Activated CD8-positive, alpha-beta memory T cell treated with anti-CD3 and anti-CD28 coated beads, Interleukin-2, amount 50 U/mL, for 1 hour (primary cell): ENCODE data around the gene NUP205.

Source experiments
- DNase-seq: peaks from one replicate; pipeline ENCODE4 v3.0.0-alpha.2; 2020; ENCODE audit errors: extremely low read depth

NUP205 gene, protein sequence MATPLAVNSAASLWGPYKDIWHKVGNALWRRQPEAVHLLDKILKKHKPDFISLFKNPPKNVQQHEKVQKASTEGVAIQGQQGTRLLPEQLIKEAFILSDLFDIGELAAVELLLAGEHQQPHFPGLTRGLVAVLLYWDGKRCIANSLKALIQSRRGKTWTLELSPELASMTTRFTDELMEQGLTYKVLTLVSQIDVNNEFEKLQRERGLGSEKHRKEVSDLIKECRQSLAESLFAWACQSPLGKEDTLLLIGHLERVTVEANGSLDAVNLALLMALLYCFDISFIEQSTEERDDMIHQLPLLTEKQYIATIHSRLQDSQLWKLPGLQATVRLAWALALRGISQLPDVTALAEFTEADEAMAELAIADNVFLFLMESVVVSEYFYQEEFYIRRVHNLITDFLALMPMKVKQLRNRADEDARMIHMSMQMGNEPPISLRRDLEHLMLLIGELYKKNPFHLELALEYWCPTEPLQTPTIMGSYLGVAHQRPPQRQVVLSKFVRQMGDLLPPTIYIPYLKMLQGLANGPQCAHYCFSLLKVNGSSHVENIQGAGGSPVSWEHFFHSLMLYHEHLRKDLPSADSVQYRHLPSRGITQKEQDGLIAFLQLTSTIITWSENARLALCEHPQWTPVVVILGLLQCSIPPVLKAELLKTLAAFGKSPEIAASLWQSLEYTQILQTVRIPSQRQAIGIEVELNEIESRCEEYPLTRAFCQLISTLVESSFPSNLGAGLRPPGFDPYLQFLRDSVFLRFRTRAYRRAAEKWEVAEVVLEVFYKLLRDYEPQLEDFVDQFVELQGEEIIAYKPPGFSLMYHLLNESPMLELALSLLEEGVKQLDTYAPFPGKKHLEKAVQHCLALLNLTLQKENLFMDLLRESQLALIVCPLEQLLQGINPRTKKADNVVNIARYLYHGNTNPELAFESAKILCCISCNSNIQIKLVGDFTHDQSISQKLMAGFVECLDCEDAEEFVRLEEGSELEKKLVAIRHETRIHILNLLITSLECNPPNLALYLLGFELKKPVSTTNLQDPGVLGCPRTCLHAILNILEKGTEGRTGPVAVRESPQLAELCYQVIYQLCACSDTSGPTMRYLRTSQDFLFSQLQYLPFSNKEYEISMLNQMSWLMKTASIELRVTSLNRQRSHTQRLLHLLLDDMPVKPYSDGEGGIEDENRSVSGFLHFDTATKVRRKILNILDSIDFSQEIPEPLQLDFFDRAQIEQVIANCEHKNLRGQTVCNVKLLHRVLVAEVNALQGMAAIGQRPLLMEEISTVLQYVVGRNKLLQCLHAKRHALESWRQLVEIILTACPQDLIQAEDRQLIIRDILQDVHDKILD (N-terminal part only)

DNA sequence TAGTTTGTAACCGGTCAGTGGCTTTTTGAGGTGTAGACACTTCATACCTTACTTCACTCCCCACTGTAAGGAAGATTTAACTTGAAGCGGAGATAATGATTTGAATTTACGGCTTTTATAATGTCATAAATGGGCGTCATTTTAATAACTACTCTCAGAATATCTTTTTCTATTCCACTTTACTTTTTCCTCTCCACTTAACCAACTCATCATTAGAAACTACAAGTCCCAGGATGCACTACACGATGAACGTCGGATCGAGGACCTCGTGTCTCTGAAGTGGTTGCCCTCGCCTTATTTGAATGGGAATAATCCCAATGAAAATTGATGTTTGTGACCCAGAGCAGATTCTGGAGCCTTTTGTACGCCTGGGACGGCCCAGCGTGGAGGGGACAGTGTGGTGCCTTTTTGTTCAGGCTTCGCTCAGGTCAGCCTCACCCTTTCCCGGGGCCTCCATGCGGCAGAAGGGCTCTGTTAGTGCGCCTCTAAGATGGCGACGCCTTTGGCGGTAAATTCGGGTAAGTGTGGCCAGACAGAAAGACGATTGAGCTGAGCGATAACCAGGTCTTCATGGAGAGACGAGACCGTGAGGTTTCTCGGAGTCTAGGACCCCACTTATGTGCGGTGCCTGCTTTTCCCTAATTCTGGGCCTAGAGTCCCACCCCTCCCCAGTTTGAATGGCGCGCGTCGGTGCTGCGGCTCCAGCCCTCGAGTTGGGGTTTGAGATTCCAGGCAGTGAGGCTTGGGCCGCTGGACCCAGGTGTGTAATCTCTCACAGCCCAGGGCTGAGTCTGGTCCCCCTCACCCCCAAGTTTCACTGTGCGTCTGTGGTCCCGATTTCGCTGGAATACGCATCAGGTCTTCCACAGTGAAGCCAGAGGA lies at the start of gene NUP205:
Gene NUP205 (plus strand): TSS at position 463 of the 882 bp plus-strand sequence. CDS start 28 bp downstream, at position 491.
- peak; percentile 49 for DNase-seq

DNA sequence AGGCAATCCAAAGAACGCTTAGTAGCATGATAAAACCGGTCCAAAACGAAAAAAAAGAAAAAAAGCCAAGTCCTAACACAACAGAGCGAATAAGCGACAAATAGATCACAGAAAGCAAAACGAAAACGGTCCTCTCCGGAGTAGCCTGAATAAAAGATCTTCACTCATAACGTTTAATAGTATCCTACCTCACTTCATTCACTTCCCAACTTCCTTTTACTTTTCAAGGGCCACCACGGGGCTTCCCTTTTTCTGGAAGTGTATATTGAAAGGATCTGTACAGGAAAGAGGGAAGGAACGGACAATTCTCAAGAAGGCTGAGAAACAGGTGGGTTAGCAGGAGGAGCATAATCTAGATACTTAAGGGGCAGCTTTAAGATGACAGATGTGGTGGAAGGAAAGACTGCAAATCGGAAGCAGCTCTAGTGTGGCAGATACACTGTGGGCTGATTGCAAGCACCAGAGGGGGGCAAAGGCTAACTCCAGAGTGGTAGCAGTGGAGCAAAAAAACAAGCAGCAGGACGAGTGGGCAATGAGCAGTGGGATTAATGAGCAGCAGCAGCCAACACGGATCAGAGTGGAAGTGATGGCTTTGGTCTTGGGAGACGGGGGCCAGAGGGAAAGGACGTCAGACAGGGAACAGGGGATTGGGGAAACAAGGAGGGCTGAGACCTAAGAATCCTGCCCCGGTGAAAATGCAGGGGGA lies 48.7 kb upstream of the NUP205 start:
- DNase-seq: no peak

DNA sequence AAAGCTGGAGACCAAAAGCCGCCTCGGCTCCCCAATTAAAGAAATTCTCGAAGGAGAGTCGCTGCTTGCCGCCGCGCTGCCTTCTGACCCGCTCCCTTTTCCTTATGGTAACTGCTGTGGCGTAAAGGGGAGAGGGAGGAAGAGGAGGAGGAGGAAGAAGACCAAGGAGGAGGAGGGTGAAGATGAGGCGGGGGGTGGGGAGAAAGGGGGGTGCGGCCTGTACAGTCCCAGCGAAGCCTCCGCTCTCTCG lies 48.2 kb upstream of the NUP205 start:
- DNase-seq: no peak

DNA sequence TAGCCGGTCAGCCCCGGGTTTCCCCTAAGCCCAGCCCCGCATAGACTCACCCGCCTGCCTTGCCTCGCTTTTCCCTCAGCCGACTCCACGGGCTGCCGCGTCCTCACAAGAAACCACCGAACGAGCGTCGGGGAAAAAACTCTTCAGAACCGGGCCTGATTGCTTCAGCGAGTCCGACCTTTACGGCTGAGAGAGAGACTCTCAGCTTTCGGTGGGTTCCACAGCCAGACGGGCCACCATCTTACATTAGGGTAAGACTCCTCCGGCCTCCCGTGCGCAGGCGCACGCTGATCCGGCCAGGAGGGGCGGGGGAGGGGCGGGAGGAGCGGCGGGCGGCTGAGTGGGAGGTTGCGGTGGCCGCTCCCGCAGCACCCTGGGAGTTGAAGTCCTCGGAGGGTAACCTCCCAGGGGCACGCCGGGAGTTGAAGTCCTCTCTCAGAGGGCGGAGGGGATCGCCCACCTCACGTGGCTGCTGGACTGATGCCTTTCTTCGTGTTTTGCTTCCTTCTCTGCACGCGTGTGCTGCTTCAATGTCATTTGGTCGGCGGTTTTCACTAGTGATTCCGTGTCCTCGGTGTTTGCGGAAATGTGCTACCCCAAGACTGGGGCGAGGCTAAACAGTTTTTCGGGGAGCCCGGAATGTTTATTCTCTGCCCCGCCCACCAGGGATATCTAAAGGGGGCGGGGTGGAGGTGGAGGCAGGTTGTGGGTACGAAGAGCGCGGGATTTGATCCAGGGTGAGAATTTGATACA lies 47.7 kb upstream of the NUP205 start, which contains the start of gene CNOT4:
Gene CNOT4 (minus strand): TSS at position 264 of the 753 bp plus-strand sequence. CDS start 71,771 bp downstream, outside the sequence.
- DNase-seq: peak; percentile 85

DNA sequence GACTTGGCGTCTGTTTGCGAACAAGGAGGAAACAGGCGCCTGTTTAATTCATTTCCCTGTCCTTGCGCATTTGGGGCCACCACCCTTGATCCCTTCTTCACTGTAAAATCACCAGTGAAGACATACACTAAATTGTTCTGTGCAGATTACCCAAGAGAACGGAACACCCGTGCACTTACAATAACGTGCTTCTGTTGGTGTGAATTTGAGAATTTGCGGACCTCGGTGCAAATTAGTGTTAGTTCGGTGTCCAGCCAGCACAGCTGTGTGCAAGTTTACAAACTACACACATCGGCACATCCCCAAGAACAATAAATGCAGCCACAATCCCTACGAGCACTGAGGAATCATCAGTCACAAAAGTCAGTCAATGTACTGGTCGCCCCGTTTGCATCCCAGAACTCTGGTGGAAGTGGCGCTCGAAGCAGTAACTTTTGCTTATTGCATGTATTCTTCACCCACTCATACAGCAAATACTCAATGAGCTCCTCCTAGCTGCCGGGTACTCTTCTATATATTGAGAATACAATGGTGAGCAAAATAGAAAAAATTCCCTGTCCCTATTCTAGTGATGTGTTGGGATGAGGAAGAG lies 47.0 kb upstream of the NUP205 start:
- DNase-seq: no peak

DNA sequence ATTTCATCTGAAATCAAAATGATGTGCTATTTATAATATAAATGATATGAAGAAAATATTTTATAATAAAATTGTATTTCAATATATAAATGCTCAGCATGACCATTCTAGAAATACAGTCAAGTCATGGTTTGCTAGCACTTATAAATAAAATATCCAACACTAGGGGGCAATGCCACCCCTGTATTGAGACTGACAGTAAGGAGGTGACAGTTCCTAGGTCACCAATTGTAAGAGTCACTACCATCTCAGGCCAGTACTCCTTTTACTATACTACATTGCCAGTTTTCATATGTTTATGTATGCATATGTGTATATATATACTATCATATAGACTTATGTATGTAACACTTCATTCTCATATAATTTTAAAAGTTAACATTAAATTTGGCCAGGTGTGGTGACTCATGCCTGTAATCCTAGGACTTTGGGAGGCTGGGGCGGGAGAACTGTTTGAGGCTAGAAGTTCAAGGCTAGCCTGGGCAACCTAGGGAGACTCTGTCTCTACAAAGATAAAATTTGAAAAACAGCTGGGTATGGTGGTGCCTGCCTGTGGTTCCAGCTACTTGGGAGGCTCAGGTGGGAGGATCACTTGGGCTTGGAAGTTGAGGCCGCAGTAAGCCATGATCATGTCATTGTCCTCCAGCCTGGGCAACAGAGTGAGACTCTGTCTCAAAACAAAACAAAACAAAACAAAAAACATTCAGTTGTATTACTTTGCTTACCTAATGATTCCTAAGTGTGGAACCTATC lies 45.4 kb upstream of the NUP205 start:
- DNase-seq: no peak

DNA sequence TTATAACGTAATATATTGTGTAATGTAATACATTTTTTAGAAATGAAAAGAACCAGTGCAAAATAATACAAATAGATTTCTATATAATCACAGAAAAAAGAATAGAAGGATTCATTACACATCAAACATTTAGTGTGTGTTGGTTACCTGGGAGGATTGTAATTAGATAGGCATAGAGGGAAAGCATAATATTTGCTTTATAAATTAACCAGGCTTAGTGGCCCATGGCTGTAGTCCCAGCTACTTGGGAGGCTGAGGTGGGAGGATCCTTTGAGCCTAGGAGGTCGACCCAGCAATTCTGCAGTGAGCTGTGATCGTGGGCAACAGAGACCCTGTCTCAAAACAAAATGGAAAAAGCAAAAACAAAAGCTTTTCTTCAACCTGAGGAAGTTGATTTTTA lies 42.9 kb upstream of the NUP205 start:
- DNase-seq: no peak

DNA sequence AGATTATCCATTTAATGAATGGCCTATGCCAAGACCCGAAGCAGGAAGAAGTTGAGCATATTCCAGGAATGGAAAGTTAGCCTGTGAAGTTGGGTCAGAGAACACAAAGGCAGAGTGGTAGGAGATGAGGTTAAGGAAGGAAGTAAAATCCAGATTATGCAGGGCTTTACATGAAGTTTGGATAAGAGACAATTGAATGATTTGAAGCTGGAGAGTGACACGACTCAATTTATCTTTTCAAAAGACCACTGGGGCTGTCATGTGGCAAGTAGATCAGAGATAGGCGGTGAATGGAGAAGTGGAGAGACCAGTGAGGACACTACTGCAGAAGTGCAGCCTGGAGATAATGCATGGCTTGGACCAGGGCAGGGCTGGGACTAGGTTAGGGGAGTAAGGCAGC lies 40.7 kb upstream of the NUP205 start:
- no peak for DNase-seq

DNA sequence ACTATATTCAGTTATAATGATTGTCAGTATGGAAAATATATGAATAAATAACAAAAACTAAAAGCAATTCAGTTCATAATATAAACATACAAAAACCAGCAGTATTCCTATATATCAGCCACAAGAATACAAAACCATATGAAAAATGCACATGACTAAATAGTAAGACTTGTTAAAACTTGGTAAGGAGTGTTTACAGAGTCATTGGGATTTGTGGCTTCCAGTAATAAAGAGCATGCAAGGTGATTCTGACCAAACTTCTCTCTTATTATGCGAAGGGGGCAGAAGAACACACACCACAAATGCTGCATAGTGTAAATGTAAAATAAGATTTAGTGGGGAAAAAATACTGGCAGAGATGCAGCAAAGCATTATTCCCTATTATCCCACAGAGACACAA lies 39.0 kb upstream of the NUP205 start:
- DNase-seq: no peak

DNA sequence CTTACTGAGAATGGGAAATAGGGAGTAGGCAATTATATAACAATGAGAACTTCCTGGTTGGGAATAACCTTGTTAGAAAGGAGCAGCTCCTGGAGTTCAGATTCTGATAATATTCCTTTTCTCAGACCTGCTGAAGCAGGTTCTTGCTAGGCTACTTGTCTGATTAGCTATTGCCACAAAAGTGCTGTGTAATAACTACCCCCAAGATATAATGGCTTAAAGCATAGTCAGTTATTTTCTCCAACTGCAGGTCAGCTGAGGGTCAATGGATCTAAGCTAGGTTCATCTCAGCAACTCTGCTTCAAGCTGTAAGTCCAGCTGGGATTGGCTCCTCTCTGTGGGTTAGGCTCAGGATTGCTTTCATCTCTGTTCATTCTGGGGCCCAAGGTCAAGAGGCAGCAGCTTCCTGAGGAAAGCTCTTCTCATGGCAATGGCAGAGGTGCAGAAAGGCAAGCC lies 38.5 kb upstream of the NUP205 start:
- no peak for DNase-seq

DNA sequence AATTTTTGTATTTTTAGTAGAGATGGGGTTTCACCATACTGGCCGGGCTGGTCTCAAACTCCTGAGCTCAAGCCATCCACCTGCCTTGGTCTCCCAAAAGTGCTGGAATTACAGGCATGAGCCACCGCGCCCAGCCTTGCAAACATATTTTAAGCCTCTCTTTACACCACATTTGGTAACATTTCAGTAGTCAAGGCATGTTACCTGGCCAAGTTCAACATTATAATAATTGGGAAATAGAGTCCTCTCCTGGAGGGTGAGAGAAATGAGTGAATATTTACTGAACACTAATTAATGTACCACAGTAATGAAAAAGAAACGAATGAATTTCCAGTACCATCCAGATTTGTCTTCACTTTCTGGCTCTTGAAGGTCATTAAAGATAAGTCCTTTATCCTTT lies 37.8 kb upstream of the NUP205 start:
- no peak for DNase-seq

DNA sequence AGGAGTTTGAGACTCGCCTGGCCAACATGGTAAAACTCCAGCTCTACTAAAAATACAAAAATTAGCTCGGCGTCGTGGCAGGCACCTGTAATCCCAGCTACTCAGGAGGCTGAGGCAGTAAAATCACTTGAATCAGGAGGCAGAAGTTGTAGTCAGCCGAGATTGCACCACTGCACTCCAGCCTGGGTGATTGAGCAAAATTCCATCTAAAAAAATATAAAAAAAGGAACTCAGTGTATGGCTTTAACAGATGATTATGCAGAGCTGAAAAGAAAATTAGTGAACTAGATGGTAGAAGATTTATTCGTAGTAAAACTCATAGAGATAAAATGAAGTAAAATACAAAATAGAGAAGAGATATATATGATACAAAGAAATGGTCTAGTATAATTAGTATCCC lies 35.2 kb upstream of the NUP205 start:
- DNase-seq: no peak

DNA sequence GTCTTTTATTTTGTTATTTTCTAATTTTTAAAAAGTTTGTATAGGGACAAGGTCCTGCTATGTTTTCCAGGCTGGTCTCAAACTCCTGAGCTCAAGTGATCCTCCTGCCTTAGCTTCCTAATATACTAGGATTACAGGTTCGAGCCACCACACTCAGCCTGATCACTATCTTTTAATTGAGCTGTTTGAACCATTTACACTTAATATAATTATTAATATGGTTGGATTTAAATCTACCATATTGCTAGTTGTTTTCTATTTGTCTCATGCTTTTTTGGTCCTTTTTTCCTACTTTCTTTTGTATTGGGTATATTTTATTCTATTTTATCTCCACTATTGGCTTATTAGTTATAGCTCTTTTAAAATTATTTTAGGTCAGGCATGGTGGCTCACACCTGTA lies 34.6 kb upstream of the NUP205 start:
- no peak for DNase-seq

DNA sequence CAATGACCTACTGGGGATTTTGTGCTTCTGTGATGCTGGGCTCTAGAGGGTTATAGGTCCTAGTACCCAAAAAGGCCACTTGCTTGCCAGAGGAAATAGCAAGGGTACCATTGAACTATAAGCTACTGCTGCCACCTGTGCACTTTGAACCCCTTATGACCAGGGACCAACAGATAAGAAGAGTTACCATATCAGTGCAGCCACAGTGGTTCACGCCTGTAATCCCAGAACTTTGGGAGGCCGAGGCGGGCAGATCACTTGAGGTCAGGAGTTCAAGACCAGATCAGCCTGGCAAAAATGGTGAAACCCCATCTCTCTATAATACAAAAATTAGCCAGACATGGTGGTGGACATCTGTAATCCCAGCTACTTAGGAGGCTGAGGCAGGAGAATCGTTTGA lies 32.3 kb upstream of the NUP205 start:
- DNase-seq: no peak

DNA sequence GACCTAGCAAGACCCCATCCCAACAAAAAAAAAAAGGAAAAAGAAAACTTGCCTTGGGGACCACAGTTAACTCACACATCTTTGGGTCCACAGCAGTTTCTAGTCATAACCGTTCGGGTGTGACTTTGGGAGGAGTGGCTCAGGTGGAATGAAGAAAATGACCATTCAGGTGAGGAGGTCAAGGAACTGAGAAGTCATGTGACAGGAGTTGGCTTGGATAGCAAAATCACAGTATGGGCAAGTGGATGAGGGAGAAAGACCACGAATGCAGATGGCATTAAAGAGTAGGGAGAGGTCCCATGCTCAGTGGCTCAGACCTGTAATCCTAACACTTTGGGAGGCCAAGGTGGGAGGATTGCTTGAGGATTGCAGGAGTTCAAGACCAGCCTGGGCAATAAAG lies 30.7 kb upstream of the NUP205 start:
- no peak for DNase-seq

DNA sequence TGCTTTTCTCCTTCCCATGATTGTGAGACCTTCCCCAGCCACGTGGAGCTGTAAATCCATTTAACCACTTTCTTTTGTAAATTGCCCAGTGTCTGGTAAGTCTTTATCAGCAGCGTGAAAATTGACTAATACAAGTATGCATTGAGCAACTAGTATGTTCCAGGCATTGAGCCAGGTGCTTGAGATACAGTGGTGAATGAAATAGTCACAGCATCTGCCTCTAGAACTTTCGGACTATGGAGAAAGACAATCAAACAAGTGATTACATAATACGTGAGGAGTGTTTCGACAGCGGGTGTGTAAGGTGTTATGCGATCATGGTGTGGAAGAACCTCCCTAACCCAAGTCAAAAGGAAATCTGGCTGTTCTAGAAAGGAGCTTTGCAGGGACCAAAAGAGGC lies 21.6 kb upstream of the NUP205 start:
- DNase-seq: no peak

DNA sequence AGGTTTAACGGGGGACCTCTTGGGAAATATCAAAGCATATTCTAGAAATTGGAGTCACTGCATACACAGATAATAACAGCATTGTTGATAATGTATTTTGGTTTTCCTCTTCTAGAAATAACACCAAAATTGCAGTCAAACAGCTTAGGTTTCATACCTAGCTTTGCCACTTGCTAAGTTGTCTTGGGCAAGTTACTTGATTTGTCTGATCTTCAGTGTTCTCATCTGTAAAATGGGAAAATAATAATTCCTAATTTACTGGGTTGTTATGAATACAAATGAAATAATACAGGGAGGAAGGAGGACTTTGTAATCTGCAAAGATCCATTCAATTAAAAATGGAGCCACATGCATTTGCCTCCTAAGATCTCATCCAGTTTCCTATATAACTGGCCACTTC lies 20.3 kb upstream of the NUP205 start:
- DNase-seq: no peak

DNA sequence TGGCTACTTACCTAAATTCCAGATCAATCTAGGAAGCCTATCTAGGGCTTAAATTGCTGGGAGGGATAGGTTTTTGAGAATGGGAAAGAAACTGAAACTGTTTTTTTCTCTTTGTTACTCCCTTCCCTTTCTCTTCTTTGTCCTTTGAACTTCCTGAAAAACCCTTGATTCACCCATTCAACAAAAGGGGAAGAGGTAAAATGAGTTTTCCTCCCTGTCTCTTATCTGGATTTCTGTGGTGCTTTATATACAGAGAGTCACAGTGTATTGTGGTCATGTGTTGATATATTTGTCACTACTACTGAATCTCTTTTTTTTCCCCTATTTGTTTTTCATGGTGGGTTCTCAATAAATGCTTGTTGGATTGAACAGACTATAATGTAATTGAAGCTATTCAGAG lies 19.8 kb upstream of the NUP205 start:
- DNase-seq: no peak

DNA sequence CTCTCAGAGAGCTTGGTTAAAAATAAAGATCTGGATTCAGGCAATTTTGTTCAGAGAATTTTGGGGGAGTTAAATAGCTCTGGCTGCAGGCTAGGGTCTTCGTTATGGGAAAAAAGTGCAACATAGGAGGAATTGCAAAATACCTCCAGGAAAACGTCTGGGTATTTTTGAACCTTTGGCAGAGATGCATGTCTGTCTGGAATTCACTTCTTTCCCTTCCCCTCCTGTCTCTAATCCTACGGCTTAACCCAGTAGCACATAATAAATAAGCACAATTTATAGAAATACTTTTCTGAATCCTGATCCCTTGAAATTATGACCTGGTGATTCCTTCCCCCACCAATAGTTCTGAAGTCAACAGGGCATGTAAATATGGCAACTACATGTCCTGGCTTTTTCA lies 19.3 kb upstream of the NUP205 start:
- no peak for DNase-seq
